AG09309 (cell line): ENCODE results near the gene GRAMD1B.

ENCODE experiments used
- DNase-seq: peaks from one replicate; pipeline ENCODE4 v3.0.0-alpha.2; 2010; ENCODE audit warnings: low read depth
- H3K4me3 ChIP-seq: 2 replicates; pipeline ENCODE4 v1.5.1; 2011; ENCODE audit warnings: mild to moderate bottlenecking, low read depth, low read length, moderate library complexity; ENCODE audit not compliant: control insufficient read depth
- CTCF ChIP-seq: IDR thresholded peaks from 2 replicates; pipeline ENCODE4 v1.5.1; 2011; ENCODE audit warnings: mild to moderate bottlenecking, low read depth, low read length, inconsistent platforms; ENCODE audit not compliant: insufficient read depth, control insufficient read depth; ENCODE audit errors: missing control alignments

Gene GRAMD1B

DNA sequence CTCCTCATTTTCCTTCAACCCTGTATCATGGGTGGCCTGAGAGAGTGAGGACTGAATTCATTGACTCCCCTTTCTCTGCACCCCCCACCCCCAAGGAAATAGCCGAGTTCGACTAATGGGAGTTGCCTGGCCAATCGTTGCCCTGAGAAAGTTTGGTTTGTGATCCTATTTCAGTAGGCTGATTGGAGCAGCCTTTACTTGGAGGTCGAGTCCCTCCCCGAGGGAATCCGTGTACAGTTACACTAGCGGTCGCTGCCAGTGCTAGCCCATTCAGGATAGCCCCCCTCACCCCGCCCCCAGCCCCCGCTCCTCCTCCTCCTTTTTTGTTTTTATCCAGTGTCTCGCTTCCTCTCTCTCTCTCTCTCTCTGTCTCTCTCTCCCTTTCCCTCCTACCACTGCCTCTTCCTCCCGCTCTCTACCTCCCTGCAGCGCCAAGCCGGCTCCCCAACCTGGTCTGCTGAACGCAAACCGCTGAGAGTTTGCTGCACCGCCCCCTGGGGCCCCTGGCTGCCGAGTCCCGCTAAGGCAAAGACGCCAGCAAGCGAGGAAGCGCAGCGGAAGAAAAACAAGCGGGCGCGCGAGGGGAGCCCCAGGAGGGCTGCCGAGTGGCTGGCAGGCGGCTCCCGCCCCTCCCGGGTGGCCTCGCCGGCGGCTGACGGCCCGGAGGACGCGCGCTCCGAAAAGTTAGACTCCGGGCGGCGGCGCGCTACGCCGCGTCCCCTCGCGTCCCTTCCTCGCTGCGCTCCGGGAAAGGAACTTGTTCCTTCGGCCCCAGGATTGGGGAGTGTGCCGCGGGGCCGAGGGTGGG is at the start of gene GRAMD1B:
Gene GRAMD1B (plus strand): TSS at position 357 of the 808 bp plus-strand sequence. CDS start 524 bp downstream, outside the sequence.
- H3K4me3 ChIP-seq, result peak within 1 kb of the TSS; percentile 95
- DNase-seq, result peak; percentile 44
- peak; percentile 29 for TF ChIP-seq CTCF

GRCh38 chr11:123381149-123381548 is 48.9 kb upstream of the GRAMD1B start:
- no peak for DNase-seq
- no peak for TF ChIP-seq CTCF
- H3K4me3 ChIP-seq, result no peak overlapping the region

DNA sequence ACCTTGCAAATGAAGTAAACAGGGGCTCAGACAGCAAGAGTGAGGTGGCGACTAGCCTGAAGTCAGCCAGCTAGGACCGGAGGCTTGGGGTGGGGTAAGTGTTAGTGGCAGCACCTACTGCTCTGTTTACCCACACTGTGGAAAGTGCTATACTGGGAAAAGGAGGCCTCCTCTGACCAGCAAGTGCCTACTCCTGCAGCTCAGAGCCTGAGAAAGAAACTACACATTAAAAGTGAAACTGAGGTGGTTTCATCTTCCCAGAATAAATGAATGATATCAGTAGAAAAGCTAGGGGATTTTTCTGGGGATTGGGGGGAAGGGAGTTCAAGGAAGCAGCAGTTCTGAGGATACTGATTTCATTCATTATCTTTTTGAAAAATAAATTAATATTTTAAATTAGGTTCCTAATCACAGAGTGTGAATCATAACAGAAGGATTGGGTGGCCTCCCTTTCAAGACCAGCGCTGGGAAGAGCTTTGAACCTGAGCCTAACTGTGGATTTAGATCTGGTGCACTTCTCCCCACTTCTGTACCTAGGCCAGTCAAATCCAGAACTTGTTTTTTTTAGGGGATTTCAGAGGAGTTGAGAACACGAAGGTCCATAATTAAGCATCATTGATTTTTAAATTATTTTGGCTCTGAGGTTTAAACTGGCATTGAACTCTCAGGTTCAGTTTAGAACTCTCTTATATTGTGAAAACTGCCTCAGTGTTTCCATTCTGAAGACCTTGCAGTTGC is 48.1 kb upstream of the GRAMD1B start:
- no peak for DNase-seq
- TF ChIP-seq CTCF, result no peak
- H3K4me3 ChIP-seq, result no peak overlapping the region

DNA sequence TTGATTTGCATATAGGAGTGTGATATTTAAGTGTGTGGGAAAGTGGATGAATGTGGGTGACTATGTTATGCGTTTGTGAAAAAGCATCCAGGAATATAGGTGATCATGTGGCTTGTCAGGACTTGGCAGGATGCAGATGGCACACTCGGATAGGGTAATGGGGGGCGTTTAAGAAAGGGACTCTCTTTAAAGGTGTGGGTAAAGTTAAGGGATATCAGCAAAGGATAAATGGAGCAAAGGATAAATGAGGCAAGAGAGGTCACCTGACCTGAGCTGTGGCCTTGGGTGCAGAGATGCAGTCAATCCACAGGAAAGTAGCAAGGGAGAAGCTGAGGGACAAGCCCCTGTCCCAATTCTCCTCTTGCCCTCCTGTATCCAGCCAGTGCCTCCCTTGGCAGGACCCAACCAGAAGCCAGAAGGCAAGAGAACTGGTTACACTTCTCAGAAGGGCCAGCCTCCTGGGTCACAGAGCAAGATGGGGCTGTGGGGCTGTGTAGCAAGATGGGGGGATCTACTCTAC is 47.5 kb upstream of the GRAMD1B start:
- no peak for TF ChIP-seq CTCF
- H3K4me3 ChIP-seq, result no peak overlapping the region
- no peak for DNase-seq

- no peak for DNase-seq
- TF ChIP-seq CTCF, result no peak
- no peak overlapping the region for H3K4me3 ChIP-seq
These were observed 46.0 kb upstream of the GRAMD1B start for GRCh38 chr11:123384116-123384515.

DNA sequence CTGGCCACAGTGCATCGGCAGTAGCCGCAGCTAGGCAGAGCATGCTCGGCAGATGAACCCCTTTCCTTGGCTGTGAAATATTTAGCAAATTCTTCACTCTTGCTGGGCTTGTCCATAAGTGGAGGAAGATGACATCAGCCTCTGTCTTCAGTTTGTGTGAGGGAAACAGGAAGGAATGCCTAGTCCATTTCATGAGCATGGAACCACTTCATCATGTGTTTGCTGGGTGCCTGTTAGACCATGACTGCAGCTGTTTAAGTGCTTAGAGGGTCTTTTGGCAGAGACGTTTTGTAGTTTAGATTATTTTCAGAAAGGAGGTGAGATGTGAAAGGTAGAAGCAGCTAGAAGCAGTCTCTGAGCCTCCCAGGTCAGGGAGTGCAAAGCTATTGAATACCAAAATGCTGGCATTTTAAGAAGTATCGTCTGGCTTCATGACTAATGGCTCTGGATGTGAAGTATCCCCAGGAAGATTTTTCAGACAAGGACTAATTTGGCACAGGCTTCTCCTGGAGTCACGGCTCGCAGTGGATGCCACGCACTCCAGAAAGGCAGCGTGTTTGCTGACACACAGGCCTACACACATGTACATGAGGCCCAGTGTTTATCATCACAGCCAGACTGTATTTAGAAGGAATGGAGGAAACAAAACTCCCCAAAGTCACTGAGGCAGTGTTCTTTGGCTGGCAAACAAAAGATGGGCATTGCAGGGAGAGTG is 43.1 kb upstream of the GRAMD1B start:
- DNase-seq, result peak; percentile 48
- H3K4me3 ChIP-seq, result no peak overlapping the region
- TF ChIP-seq CTCF, result no peak
